ENCODE data around the gene SMARCD3.
A peak's percentile ranks its signal among the peaks of the same experiment; 100 is the strongest.

SMARCD3 gene

DNA sequence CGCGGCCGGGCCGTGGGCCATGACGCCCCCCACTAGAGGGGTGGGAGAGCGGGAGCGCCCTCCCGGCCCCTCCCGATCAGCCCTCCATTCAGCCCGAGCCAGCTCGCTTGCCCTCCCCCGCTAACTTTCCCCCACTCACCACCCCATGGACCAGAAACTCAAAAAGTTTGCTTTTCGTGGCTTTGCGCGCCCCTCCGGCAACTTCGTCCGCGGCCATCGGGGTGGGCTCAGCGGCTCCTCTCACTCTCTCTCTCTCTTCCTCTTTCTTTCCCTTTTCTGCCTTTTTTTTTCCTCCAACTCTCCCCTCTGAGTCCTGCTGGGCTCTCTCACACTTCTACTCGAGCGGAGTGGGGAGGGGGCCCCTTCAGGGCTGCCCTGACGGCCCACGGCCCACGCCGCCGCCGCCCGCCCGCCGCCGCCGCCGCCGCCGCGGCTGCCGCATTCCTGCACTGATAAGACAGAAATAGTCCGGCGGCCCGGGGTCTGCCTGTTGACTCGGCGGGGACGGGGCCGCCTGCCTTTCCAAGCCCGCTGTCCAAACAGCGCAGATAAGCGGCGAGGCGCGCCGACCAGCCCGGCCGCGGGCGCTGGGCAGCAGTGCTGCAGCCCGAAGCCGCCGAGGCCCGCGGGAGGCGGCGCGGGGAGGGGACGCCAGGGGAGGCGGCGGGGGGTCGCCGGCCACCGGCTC is at the start of gene SMARCD3:
TSS of gene SMARCD3 (minus strand) at position 349 of the 688 bp plus-strand sequence. CDS start at position 217, 132 bp downstream.
- DNase-seq (ENCODE audit: low spot score), result peak; percentile 74

DNA sequence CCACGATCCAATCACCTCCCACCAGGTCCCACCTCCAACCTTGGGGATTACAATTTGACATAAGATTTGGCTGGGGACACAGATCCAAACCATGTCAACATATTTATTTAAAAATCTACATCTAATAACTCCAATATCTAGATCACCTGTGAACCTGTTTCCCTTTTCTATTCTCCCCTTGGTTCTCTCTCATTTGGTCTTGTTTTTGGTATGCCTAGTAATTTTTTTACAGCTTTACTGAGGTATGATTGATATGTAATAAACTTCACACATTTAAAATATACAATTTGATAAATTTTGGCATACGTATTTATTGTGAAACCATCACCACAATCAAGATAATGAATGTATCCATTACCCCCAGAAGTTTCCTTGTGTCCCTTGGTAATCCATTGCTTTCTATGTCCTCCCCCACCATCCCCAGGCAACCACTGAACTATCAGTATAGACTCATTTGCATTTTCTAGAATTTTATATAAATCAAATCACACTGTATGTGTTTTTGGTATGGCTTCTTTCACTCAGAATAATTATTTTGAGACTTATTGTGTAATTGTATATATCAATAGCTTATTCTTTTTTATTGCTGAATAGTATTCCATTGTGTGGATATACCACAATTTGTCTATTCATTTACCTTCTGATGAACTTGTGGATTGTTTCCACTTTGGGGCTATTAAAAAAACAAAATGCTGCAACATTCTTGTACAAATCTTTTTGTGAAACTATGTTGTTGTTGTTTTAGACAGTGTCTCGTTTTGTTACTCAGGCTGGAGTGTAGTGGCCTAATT is 47.9 kb upstream of the SMARCD3 start:
- DNase-seq (ENCODE audit: low spot score), result no peak

DNA sequence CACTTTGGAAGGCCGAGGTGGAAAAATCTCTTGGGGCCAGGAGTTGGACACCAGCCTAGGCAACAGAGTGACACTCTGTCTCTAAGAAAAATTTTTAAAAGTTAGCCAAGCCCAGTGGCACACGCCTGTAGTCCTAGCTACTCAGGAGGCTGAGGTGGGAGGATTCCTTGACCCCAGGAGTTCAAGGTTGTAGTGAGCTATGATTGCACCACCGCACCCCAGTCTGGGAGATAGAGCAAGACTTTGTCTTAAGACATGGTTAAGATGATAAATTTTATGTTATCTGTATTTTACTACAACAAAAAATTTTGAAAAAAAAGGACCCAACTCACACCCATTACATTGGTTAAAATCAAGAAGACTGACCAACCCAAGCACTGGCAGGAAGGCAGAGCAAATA is 44.4 kb upstream of the SMARCD3 start:
- DNase-seq (ENCODE audit: low spot score), result no peak

DNA sequence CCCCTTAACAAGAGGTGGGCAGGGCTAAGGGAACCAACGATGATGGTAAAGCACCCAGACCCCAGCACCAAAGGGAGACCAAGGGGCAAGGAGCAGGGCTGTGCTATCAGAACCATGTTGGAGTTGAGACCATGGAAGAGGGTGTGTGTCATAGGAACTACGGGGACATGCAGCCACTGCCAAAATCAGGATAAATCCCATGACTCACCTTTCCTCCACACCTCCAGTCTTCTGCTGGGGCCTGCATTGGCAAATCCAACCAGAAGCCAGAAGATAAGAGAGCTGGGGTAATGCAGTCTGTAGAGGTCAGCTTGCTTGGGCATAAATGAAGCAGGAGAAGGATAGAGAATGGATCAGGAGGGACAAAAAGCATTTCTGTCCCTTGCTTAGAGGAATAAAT is 42.7 kb upstream of the SMARCD3 start:
- DNase-seq (ENCODE audit: low spot score), result no peak

DNA sequence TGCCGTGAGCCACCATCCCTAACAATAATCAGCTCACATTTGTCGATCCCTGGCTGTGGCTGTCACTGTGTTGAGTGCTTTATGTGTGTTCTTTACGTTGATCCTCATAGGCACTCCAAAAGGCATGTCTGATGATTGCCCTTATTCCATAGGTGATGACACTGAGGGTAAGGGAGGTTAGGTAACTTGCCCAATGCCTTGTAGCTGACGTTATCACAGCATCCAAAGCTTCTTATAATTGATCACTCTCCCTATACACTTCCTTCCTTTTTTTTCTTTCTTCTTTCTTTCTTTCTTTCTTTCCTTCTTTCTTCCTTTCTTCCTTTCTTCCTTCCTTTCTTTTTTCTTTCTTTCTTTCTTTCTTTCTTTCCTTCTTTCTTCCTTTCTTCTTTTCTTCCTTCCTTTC is 41.9 kb upstream of the SMARCD3 start:
- DNase-seq (ENCODE audit: low spot score), result no peak

DNA sequence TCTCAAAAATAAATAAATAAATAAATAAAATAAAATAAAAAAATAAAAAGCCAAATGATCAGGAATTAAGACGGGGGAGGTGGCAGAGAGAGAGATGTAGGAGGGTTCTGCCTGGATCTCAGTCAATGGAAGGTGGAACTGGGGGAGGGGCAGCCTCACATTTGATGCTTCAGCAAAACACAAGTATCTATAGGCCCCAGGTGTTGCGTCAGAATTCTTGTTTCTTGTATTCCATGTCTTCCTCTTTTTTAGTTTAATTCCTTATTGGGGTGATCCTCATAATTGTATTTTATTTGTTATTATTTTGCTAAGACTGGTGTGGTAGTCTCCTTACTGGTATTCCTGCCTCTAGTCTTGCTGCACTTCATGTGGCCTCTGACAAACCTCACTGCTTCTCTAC is 41.4 kb upstream of the SMARCD3 start:
- no peak for DNase-seq (ENCODE audit: low spot score)

DNA sequence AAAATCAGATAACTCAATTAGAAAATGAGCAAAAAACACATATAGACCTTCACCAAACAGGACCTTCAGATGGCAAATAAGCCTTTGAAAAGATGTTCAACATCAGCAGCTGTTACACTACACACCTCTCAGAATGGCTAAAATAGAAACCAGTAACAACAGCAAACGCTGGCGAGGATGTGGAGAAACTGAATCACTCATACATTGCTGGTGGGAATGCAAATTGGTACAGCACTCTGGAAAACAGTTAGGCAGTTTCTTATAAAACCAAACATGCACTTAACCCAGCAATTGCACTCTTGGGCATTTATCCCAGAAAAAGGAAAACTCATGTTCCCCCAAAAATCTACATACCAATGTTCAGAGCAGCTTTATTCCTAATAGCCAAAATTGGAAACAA is 37.7 kb upstream of the SMARCD3 start:
- DNase-seq (ENCODE audit: low spot score), result no peak

DNA sequence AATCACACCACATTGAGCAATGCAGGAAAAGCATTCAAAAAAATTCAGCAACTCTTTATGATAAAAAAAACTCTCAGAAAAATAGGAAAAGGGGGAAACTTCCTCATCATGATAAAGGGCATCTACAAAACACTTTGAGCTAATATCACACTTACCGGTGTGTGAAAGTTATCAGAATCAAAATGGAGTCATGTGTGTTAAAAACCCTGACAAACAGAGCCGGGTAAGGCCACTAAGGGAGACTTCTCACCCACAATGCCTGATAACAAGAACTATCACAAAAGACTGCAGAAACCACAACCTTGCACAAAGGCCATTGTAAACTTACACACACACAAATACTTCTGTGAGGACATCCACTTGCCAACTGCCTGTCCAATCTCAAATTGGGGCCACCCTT is 34.8 kb upstream of the SMARCD3 start:
- no peak for DNase-seq (ENCODE audit: low spot score)

DNA sequence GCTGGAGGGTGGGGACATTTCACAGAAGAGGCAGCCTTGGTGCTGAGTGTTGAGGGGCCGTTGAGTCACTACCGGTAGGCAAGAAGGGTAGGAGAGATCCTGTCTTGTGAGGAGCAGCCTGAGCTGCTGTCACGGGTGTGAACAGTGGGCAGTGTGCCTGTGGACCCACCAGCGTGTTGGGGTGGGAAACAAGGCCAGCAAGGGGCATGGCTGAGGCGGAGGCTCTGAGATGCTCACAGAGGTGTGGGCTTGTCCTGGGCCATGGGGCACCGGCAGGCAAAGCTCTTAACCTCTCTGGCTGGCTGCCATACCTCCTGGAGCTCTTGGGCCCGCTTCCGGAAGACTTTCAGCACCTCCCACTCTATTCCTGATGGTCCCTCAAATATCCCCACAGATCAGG is 33.6 kb upstream of the SMARCD3 start:
- DNase-seq (ENCODE audit: low spot score), result no peak

DNA sequence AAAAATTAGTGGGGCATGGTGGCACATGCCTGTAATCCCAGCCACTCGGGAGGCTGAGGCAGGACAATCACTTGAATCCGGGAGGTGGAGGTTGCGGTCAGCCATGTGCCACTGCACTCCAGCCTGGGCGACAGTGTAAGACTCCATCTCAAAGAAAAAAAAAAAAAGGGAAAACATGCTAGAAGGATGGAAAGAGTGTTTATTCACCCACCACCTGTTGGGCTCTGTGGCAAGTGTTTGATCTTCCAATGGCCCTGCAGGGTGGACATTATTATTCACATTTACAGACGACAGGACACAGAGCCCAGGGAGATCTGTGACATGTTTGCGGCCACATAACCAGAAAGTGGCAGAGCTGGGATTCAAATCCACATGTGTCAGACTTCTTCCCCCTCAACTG is 33.2 kb upstream of the SMARCD3 start:
- no peak for DNase-seq (ENCODE audit: low spot score)

DNA sequence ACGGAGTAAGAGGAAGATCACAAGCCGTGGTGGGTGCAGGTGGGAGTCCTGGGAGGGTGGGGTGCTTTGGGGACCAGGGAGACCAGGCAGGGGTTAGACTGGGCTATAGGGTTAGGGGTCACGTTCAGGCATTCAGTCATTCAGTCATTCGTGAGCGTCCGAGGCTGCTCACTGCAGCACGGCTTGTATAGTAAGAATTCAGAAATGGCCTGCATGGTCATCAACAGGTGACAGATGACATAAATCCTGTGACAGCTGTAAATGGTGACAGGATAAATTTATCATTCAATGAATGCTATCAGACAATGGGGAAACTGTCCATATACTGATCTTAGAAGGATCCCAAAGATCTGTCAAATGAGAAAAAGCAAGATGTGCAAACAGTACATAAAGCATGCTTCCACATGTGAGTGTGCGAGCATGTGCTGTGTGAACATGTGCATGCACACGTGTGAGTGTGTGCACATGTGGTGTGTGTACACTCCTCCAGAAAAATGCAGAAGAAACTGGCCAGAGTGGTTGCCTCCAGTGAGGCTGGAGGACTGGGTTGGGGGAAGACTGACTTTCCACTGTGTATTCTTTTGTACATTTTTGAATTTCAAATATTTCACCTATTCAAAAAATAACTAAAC is 32.0 kb upstream of the SMARCD3 start:
- no peak for DNase-seq (ENCODE audit: low spot score)

DNA sequence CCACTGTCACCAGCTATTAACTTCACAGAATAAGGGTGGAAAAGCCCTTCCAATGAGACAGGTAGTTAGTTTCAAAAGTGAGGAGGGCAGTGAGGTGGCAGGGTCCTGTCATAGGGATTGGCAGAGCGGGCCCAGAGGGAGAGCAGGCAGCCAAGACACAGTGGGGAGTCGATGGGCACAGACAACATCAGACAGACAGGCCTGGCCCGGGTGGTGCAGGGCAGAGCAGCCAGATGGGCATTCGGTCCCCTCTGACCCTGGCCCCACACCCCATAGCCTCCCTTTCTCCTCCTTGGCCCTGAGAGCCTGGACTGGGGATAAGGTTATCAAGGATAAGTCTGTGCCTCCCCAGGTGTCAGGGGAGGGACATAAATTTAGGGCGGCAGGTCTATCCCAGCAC is 31.4 kb upstream of the SMARCD3 start:
- DNase-seq (ENCODE audit: low spot score), result no peak

DNA sequence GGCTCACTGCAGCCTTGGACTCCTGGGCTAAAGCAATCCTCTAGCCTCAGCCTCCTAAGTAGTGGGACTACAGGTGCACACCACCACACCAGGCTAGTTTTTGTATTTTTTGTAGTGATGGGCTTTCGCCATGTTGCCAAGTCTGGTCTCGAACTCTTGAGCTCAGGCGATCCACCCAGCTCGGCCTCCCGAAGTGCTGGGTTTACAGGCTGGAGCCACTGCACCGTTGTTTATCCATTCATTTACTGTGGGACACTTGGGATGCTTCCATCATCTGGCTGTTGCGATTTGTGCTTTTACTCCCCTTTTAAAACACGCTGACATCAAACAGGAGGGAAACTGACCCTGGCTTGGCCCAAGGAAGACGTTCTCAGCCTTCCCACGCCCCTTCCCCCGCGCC is 30.5 kb upstream of the SMARCD3 start:
- DNase-seq (ENCODE audit: low spot score), result no peak

DNA sequence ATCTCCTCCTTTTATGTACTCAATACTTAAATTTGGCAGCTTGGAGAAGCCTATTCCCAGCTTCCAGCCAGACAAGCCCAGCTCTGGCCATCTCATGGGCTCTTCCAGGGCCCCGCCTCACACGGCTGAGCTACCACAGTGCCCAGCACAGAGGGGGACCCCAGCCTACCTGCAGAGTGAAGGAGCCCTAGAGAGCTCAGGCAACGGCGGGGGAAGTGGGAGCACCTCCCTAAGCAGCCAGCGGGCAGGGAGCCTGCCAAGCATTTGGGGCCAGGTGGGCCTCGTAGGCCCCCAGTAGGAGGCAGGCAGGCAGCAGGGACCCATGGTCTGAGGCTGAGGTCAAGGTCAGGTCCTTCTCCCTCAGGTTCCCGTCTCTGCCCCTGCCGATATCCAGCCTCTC is 29.1 kb upstream of the SMARCD3 start:
- no peak for DNase-seq (ENCODE audit: low spot score)

DNA sequence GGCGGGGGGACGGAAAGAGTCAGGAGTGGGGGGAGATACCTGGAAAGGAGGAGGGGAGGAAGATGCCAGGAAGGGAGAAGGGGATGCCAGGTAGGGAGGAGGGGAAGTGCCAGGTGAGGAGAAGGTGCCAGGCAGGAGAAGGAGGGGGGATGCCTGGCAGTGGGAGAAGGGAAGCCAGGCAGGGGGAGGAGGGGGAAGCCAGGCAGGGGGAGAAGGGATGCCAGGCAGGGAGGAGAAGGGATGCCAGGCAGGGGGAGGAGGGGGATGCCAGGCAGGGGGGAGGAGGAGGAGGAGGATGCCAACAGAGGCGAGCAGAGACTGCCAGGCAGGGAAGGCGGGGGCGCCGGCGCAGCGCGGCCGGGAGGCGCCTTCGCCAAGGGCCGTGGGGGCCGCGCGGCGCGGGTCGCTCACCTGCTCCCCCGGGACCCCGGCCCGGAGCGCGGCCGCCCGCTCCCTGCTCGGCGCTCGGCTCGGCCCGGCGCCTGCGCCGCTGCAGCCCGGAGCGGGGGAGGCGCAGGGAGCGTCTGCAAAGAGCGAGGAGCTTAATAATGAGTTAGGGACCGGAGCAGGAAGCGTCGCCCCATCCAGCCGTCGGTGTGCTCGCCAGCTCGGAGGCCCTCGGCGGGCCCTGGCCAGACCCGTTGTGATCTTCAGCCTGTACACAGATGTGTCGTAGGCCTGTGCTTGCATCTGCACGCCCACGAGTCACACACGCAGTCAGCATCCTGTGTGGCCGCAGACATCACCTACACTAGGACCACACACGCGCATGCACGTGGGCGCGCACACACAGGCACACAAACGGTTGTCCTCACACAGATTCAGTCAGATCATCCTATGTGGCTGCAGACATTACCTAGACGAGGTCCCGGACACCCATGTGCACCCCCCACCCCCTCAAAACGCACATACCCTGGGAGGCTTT is 28.4 kb upstream of the SMARCD3 start:
- DNase-seq (ENCODE audit: low spot score), result peak; percentile 90

DNA sequence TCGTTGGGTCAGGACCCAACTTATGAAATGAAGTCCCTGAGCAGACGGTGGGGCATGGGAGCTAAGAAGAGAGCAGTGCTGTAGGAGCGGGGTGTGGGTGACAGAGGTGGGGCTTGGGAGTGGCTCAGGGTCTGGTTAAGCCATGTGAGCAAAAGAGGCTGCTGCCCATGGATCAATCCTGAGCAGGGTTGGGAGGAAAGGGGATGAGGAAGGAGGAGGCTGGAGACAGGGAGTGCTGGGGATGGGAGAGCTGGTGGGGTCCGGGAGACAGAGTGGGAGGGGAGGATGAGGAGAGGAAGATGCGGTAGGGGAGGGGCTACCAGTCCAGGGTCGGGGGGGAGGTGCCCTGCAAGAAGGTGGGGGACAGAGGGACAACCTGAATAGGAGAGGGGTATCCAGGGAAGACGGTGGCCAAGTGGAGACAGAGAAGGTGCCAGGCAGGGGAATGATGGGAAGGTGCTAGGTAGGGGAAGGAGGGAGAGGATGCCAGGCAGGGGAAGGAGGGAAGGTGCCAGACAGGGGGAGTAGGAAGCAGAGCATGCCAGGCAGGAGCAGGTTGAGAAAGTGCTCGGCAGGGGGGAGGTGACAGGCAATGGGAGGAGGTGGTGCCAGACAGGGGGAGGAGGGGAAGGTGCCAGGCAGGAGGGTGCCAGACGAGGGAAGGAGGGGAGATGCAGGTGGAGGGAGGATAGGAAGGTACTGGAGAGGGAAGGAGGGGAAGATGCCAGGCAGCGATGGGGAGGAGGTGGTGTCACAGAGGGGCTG is 27.5 kb upstream of the SMARCD3 start:
- no peak for DNase-seq (ENCODE audit: low spot score)

DNA sequence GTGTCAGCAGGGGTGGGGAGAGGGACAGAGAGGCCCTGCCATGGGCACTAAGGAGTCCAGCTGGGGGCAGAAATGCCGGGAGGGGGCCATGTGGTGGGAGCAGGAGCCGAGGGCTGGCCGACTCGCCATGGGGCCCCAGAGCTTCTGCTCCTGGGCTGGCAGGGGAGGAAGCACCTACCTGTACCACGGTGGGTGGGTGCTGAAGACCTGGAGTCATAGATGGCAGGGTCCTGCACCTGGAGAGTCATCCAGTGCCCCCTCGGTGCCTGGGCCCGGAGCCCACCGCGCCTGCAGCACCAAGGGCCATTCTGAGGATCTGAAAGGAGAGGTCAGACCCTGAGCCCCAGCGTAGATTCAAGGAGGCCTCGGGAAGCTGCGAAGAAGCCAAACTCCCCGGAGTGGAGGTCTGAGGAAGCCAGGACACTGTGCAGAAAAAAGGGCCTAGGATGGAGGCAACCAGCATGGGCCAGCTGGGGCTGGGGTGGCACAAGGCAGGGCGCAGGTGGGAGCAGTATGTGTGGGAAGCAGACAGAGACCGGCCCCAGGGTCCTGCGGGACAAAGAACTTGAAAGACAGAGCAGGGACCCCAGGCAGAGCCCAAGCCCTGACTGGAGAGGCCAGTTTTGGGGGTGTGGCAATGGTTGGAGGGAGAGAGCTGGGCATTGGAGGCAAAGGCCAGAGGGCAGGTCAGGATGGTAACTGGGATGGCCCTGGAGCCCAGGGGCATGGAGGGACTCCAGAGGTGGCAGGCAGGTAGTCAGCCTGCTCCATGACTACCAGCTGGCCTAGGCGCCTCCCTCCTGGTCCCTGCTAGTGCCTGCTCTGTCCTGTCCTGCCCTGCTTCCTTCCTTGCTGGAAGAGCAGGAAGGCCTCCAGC is 26.7 kb upstream of the SMARCD3 start:
- no peak for DNase-seq (ENCODE audit: low spot score)

DNA sequence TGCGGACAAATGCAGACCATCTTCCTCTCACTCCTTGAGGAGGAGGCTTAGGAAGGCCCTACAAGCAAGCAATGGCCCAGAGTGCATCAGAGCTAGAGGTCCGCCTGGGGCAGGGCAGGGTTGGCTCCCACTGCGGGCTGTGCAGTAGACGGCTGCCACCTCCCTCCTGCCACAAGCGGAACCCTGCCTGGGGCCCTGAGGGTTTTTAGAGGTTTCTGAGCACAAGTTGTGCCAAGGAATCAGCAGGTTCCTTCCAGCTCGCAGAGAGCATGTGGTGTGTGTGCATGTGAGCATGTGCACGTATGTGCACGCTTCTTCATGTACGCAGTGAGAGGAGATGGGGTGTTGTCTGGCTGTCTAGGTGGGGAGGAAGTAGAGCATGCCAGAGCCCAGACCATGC is 25.9 kb upstream of the SMARCD3 start:
- DNase-seq (ENCODE audit: low spot score), result no peak

DNA sequence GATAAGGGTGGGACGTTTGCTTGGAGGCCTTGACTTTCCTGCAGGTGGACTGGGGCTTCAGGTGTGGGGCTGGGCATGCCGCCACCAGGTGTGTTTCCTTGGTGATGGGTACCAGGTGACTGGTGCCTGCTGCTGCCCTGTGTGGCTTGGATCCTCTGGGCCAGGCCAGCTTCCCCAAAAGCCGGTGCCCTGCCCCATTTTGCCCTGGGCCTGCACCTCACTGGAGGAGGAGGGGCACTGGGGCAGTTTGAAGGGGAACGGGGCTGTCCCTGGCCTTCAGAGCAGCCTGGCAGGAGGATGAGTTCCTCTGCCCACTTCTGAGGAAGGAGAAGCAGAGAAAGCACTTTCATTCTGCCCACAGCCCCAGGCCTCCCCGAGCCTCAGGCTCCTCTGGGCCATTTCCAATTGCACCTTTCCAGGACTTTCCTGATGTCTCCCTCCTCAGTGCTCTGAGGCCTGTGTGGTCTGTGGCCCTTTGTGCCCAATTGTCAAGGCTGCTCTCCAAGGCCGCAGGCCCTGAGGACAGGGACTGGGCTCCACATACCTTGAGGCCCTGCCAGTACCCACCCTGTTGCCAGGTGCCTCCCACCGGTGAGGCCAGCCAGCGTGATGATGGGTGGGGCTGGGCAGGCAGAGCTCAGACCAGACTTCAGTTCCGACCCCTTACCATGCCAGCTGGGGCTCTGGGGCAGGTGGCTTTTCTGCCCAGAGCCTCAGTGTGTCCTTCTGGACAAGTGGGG is 25.3 kb upstream of the SMARCD3 start:
- no peak for DNase-seq (ENCODE audit: low spot score)

DNA sequence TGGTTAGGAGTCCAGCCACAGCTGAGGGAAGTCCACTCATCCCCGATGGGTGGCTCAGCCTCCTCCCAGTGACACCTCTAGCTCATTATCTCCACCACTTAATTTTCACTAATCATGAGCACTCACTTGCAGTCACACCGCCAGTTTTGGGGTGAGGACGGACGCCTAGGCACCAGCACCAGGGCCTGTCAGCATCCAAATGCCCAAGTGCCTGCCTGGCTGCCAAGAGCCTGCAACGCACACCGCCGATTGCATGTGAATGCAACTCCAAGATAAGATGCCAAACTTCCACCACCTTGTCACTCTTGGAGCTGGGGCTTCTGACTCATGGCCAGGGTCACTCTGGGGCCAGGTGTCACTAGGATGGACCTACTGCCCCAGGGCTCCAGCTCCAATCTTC is 24.4 kb upstream of the SMARCD3 start:
- DNase-seq (ENCODE audit: low spot score), result no peak

All from AG20443 (cell line).